ENCODE measurements around the gene MRPL44.

DNA sequence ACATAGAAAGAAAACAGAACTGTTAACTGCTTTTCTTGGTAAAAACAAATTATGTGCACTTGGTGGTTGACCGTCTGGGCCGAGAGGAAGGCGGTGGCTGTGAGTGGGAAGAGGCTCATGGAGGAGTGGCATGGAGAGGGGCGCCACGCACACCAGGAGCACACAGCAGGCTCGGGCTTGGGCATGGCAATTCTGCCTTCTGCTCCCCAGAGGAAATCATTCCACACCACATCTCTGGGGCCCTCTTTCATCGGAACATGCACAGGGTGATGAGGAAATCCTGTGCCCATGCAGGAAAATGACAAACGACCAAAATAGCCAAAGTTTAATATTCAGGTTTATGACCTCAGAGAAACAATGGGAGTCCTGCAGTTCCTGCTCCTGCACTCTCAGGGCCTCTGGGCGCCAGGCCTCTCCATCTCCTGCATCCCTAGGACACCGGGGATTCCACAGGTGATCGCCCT is 38.6 kb upstream of the MRPL44 start:
- TF ChIP-seq POLR2AphosphoS5 (IDR thresholded peaks at IDR 0.05) = no peak
- TF ChIP-seq, protein P1, sequence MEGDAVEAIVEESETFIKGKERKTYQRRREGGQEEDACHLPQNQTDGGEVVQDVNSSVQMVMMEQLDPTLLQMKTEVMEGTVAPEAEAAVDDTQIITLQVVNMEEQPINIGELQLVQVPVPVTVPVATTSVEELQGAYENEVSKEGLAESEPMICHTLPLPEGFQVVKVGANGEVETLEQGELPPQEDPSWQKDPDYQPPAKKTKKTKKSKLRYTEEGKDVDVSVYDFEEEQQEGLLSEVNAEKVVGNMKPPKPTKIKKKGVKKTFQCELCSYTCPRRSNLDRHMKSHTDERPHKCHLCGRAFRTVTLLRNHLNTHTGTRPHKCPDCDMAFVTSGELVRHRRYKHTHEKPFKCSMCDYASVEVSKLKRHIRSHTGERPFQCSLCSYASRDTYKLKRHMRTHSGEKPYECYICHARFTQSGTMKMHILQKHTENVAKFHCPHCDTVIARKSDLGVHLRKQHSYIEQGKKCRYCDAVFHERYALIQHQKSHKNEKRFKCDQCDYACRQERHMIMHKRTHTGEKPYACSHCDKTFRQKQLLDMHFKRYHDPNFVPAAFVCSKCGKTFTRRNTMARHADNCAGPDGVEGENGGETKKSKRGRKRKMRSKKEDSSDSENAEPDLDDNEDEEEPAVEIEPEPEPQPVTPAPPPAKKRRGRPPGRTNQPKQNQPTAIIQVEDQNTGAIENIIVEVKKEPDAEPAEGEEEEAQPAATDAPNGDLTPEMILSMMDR (IDR thresholded peaks at IDR 0.05) = no peak
